K562 (cell line): ENCODE data around the gene IP6K2. TPM values are rescaled to one million over a fixed set of nuclear protein-coding genes. Genes with fewer than 3 reads are reported as not detected.

Source experiments
- ATAC-seq: fragments of 200-7000 bp; cut with Tn5 transposase; 3 replicates; pipeline ENCODE4 v1.9.1; 2020; ENCODE audit warnings: moderate library complexity
- BruUV-seq: library from RNA; stranded (reverse); fragments of 400-500 nt; replicated peaks from 2 replicates; lab custom pipeline; 2021; lab: Mats Ljungman, UMichigan
- CTCF ChIA-PET: fragments of 300-600 bp; formaldehyde crosslinking; extraction: SDS; loops from one replicate; lab custom pipeline; 2021; ENCODE audit warnings: low intra/inter-chr PET ratio; lab: Yijun Ruan, JAX
- POLR2A ChIA-PET: fragments of 300-600, 350-650 bp; sonication (Branson Sonifier 250); formaldehyde crosslinking; extraction: SDS; loops from one replicate; lab custom pipeline; 2021; ENCODE audit warnings: antibody characterized with exemption, inconsistent platforms; lab: Yijun Ruan, JAX
- DNase-seq, 4 experiments: peaks; one replicate each; pipeline versions ENCODE4 v3.0.0 to v3.0.0-alpha.2; 2011 to 2018; ENCODE audit warnings: low spot score in 3 of 4, mixed read lengths in 3 of 4; ENCODE audit errors: extremely low read depth in 1 of 4
- FAIRE-seq: peaks from 2 replicates; lab custom pipeline; 2011; peaks lifted over from hg19 to GRCh38; lab: Jason Lieb, UNC
- H2AFZ ChIP-seq: 2 replicates; pipeline ENCODE4 v1.6.0; 2011; ENCODE audit warnings: low read depth, low read length, control low read depth, inconsistent platforms
- H3K27ac ChIP-seq: fragments of 200-600 bp; 3 replicates; pipeline ENCODE4 v1.8.0; 2011; ENCODE audit warnings: low read depth, mild to moderate bottlenecking, control low read depth, inconsistent platforms, low read length, moderate library complexity, mixed read lengths; ENCODE audit errors: extremely low read depth
- H3K27me3 ChIP-seq, 2 experiments: fragments of 300-600 bp in 1 of 2; 2 replicates in 1 of 2; 3 replicates in 1 of 2; pipeline versions ENCODE4 v1.6.0 to v1.8.0; 2011; ENCODE audit warnings: inconsistent platforms in 2 of 2, low read length in 2 of 2, mild to moderate bottlenecking in 1 of 2, mixed read lengths in 1 of 2, moderate library complexity in 1 of 2; ENCODE audit not compliant: control insufficient read depth in 2 of 2, insufficient read depth in 2 of 2
- H3K36me3 ChIP-seq: fragments of 300-600 bp; 3 replicates; pipeline ENCODE4 v1.8.0; 2011; ENCODE audit warnings: mild to moderate bottlenecking, low read length, inconsistent platforms; ENCODE audit not compliant: control insufficient read depth, insufficient read depth
- H3K4me1 ChIP-seq, 2 experiments: fragments of 200-600 bp in 1 of 2; replicated peaks in 1 of 2; 2 replicates in 1 of 2; 3 replicates in 1 of 2; pipeline versions ENCODE4 v1.5.1 to v1.8.0; 2011; ENCODE audit warnings: inconsistent platforms in 2 of 2, low read length in 2 of 2, mild to moderate bottlenecking in 1 of 2, mixed read lengths in 1 of 2, moderate library complexity in 1 of 2; ENCODE audit not compliant: control insufficient read depth in 2 of 2, insufficient read depth in 2 of 2
- H3K4me2 ChIP-seq: 2 replicates; pipeline ENCODE4 v1.6.1; 2011; ENCODE audit warnings: low read length, control low read depth, inconsistent platforms, mixed read lengths; ENCODE audit not compliant: insufficient read depth
- H3K4me3 ChIP-seq: fragments of 200-600 bp; sonication (generic), shearing (Covaris generic); 2 replicates; pipeline ENCODE4 v1.5.1; 2016; ENCODE audit warnings: control low read depth, inconsistent platforms
- H3K79me2 ChIP-seq: fragments of 200-600 bp; 3 replicates; pipeline ENCODE4 v1.8.0; 2011; ENCODE audit warnings: low read length, inconsistent platforms; ENCODE audit not compliant: control insufficient read depth, insufficient read depth
- H3K9ac ChIP-seq, 2 experiments: 2 replicates each; pipeline versions ENCODE4 v1.6.0 to v1.6.1; 2011; ENCODE audit warnings: low read depth in 2 of 2, low read length in 2 of 2, control low read depth in 1 of 2, inconsistent platforms in 1 of 2, mild to moderate bottlenecking in 1 of 2, mixed read lengths in 1 of 2; ENCODE audit not compliant: insufficient read depth in 1 of 2
- H3K9me1 ChIP-seq: one replicate; pipeline ENCODE4 v1.6.0; 2011; ENCODE audit warnings: inconsistent platforms, mild to moderate bottlenecking, low read length, moderate library complexity; ENCODE audit not compliant: control insufficient read depth, insufficient read depth
- H3K9me3 ChIP-seq: replicated peaks from 2 replicates; pipeline ENCODE4 v1.5.1; 2011; ENCODE audit warnings: low read depth, low read length, inconsistent platforms; ENCODE audit not compliant: control insufficient read depth, insufficient read depth
- H4K20me1 ChIP-seq: replicated peaks from 2 replicates; pipeline ENCODE4 v1.6.1; 2011; ENCODE audit warnings: low read length, inconsistent platforms, mixed read lengths; ENCODE audit not compliant: control insufficient read depth, insufficient read depth
- CREB5 ChIP-seq: fragments of 250-450 bp; sonication (Bioruptor Pico); IDR thresholded peaks from 2 replicates; pipeline ENCODE4 v1.5.0; 2020; ENCODE audit warnings: mild to moderate bottlenecking
- ELF1 ChIP-seq: fragments of 200-800 bp; sonication (Bioruptor generic); IDR thresholded peaks from 2 replicates; pipeline ENCODE4 v1.6.1; 2016; ENCODE audit warnings: missing genetic modification characterization, missing compliant biosample characterization
- HCFC1 ChIP-seq: IDR thresholded peaks from 2 replicates; pipeline ENCODE4 v1.6.1; 2012; ENCODE audit warnings: low read depth, low read length, improper control_type of control experiment
- HSF4 ChIP-seq: fragments of 250-450 bp; sonication (Bioruptor Pico); IDR thresholded peaks from 2 replicates; pipeline ENCODE4 v2.1.2; 2022; ENCODE audit warnings: mild to moderate bottlenecking, moderate library complexity, borderline replicate concordance
- KDM2B ChIP-seq: fragments of 250-450 bp; sonication (Bioruptor Pico); IDR thresholded peaks from 2 replicates; pipeline ENCODE4 v1.8.0; 2021; ENCODE audit warnings: mild to moderate bottlenecking, moderate library complexity
- MAFK ChIP-seq: IDR thresholded peaks from 2 replicates; pipeline ENCODE4 v1.6.1; 2011; ENCODE audit warnings: low read length, improper control_type of control experiment
- NFIX ChIP-seq: fragments of 250-450 bp; sonication (Bioruptor Pico); IDR thresholded peaks from 2 replicates; pipeline ENCODE4 v1.4.0; 2020; ENCODE audit warnings: low read depth, mild to moderate bottlenecking, moderate library complexity
- NR2C1 ChIP-seq, 2 experiments: fragments of 450-650 bp; IDR thresholded peaks; 2 replicates each; pipeline ENCODE4 v1.6.1; 2017; ENCODE audit warnings: mild to moderate bottlenecking in 2 of 2, antibody characterized with exemption in 1 of 2, inconsistent platforms in 1 of 2, missing compliant biosample characterization in 1 of 2, missing genetic modification characterization in 1 of 2
- PHB2 ChIP-seq: fragments of 450-650 bp; IDR thresholded peaks from 2 replicates; pipeline ENCODE4 v1.6.1; 2017; ENCODE audit warnings: low read depth
- POLR3G ChIP-seq: IDR thresholded peaks from 2 replicates; pipeline ENCODE4 v1.6.1; 2011; ENCODE audit not compliant: insufficient read length, insufficient replicate concordance; ENCODE audit errors: extremely low read depth
- RBM15 ChIP-seq: fragments of 200-400 bp; formaldehyde crosslinking; IDR thresholded peaks from 2 replicates; pipeline ENCODE4 v1.6.1; 2018; ENCODE audit warnings: mild to moderate bottlenecking, low read length, moderate library complexity; ENCODE audit not compliant: insufficient read depth
- RFX1 ChIP-seq: fragments of 450-650 bp; IDR thresholded peaks from 2 replicates; pipeline ENCODE4 v1.6.1; 2016; ENCODE audit warnings: mild to moderate bottlenecking, moderate library complexity
- RFX5 ChIP-seq: IDR thresholded peaks from 2 replicates; pipeline ENCODE4 v1.6.1; 2011; ENCODE audit warnings: low read depth, mild to moderate bottlenecking, improper control_type of control experiment, low read length
- SMARCE1 ChIP-seq: fragments of 450-650 bp; IDR thresholded peaks from 2 replicates; pipeline ENCODE4 v1.7.1; 2016; ENCODE audit warnings: mild to moderate bottlenecking
- STAT5A ChIP-seq: IDR thresholded peaks from 2 replicates; pipeline ENCODE4 v1.6.1; 2012; ENCODE audit warnings: low read length, inconsistent platforms, borderline replicate concordance
- TAF7 ChIP-seq: fragments of 450-650 bp; IDR thresholded peaks from 2 replicates; pipeline ENCODE4 v1.6.1; 2016; ENCODE audit warnings: missing genetic modification characterization, missing compliant biosample characterization
- ZNF197 ChIP-seq: fragments of 200-800 bp; sonication (Bioruptor generic); IDR thresholded peaks from 2 replicates; pipeline ENCODE4 v1.6.1; 2016; ENCODE audit warnings: low read depth, missing genetic modification characterization, missing compliant biosample characterization
- ZNF347 ChIP-seq: fragments of 450-650 bp; formaldehyde crosslinking; IDR thresholded peaks from 2 replicates; pipeline ENCODE4 v1.4.0; 2020; ENCODE audit warnings: low read depth, mild to moderate bottlenecking, moderate library complexity
- ZNF707 ChIP-seq: fragments of 250-450 bp; sonication (Bioruptor Pico); conservative IDR thresholded peaks from 2 replicates; pipeline ENCODE4 v1.8.0; 2022; ENCODE audit warnings: inconsistent platforms, mild to moderate bottlenecking, moderate library complexity
- WGBS: fragments of 100-300 bp; shearing (Covaris generic); methylation state at CpG from one replicate; pipeline ENCODE4 v1.1.6; 2016; ENCODE audit warnings: low coverage, mixed read lengths; ENCODE audit not compliant: insufficient coverage; ENCODE audit errors: missing lambda C conversion rate; 5-methylcytosine and 5-hydroxymethylcytosine counted together
- in situ Hi-C: fragments of 300-500 bp; cut with MboI; formaldehyde crosslinking; loops from 4 replicates; pipeline ENCODE4 v1.15.0; 2018; ENCODE audit warnings: inconsistent platforms, mixed read lengths
- intact Hi-C: fragments of 100-400 bp; cut with micrococcal nuclease; formaldehyde crosslinking; loops from 2 replicates; pipeline ENCODE4 v1.14.2; 2022
- polyA plus RNA-seq, 8 experiments: library from polyadenylated mRNA; depleted of rRNA in 4 of 8; stranded (reverse) in 5 of 8; unstranded in 3 of 8; fragments of >200 nt; fragmentation: Nextera tagmentation in 2 of 8; fragmentation: Illumina TruSeq in 1 of 8; extraction: Ambion mirVana in 2 of 8; extraction: Trizol in 1 of 8; gene quantifications; 2 replicates each; pipeline versions ENCODE4 v1.2.1 to v1.2.3, GENCODE V29; 2011 to 2014; ENCODE audit warnings: inconsistent platforms in 1 of 8, missing spikeins in 1 of 8
- total RNA-seq, 7 experiments: library from RNA; depleted of rRNA in 6 of 7; stranded (reverse); fragments of >200 nt in 6 of 7; fragmentation: Illumina TruSeq in 2 of 7; extraction: Trizol in 2 of 7; gene quantifications; 2 replicates each; pipeline versions ENCODE4 v1.2.1 to v1.2.3, GENCODE V29; 2011 to 2021; ENCODE audit warnings: low replicate concordance in 1 of 7
- TF ChIP-seq, protein P1 (sequence below): sonication (generic); formaldehyde crosslinking; IDR thresholded peaks from 2 replicates; pipeline ENCODE4 v1.8.0; 2023; ENCODE audit warnings: mild to moderate bottlenecking, missing genetic modification reagents

Gene IP6K2
- total and polyA plus RNA-seq, 9 of the 15 experiments (the other 6 are each of a cell fraction or from before 2014, with no cell fraction given) = 19.6 to 78.1 (median 48.0) TPM

DNA sequence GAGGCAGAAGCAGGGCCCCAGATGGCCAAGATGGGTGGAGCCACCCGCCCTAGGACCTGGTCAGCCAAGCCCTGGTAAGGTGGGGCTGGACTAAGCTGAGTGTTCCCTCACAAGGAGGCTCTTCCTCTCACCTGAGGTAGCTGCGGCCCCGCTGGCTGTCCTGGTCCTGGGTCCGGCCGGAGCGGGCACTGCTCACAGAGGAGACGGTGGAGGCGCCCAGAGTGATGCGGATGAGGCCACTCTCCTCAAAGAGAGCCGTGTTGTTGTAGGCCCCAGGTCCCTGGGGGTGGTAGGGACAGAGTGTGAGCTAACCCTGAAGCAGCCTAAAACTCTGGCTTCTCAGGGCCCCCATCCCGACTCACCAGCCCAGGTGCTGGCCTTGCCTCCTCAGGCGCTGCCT lies 74.4 kb downstream of the IP6K2 start:
- Histone ChIP-seq H2AFZ (no peak overlapping the region), H3K9ac (no peak overlapping the region), H3K36me3 (no peaks in the 10 kb centered on the region), H3K9me1 (no peaks in the 10 kb centered on the region), H3K4me2 (no peak overlapping the region), H4K20me1 (no peaks in the 10 kb centered on the region), H3K4me1 (peaks cover 0 to 21% of the 10 kb centered on the region in 2 experiments; a peak in 2 of 5 replicates), H3K9me3 (no peaks in the 10 kb centered on the region), H3K79me2 (no peaks in the 10 kb centered on the region), H3K4me3 (no peak overlapping the region), H3K27me3 (no peaks in the 10 kb centered on the region), H3K27ac (no peak overlapping the region)
- no TSS peak for BruUV-seq
- ChIA-PET CTCF (no interaction called here), POLR2A (no interaction called here)
- intact Hi-C loops (no loop called here), in situ Hi-C loops (no loop called here)
- WGBS = 62% methylated on average over 7 of the region's 12 CpGs
- TF ChIP-seq RFX1 (no peak), TAF7 (tag) (no peak), RBM15 (no peak), PHB2 (no peak), ZNF347 (CRISPR knock-in tag) (no peak), HSF4 (no peak), MAFK (no peak), ZNF197 (CRISPR knock-in tag) (no peak), KDM2B (CRISPR knock-in tag) (no peak), ELF1 (tag) (no peak), NR2C1 (IDR thresholded peaks at IDR 0.05) (no peak), NR2C1 (tag; IDR thresholded peaks at IDR 0.05) (no peak), RFX5 (no peak), HCFC1 (no peak), NFIX (CRISPR knock-in tag) (no peak), CREB5 (no peak), ZNF707 (CRISPR knock-in tag) (no peak), POLR3G (no peak), STAT5A (no peak), SMARCE1 (no peak)
- TF ChIP-seq, protein P1, sequence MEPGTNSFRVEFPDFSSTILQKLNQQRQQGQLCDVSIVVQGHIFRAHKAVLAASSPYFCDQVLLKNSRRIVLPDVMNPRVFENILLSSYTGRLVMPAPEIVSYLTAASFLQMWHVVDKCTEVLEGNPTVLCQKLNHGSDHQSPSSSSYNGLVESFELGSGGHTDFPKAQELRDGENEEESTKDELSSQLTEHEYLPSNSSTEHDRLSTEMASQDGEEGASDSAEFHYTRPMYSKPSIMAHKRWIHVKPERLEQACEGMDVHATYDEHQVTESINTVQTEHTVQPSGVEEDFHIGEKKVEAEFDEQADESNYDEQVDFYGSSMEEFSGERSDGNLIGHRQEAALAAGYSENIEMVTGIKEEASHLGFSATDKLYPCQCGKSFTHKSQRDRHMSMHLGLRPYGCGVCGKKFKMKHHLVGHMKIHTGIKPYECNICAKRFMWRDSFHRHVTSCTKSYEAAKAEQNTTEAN (CRISPR knock-in tag) = no peak
- FAIRE-seq (no peak), ATAC-seq (no peak), DNase-seq (no peak)
